ENCODE results near the gene TRAPPC2L. TPM values are rescaled to one million over a fixed set of nuclear protein-coding genes. Genes with fewer than 3 reads are reported as not detected.
A peak's percentile ranks its signal among the peaks of the same experiment; 100 is the strongest.

The TRAPPC2L gene
- 56.5 and 57.5 TPM in 2 replicates for total RNA-seq

DNA sequence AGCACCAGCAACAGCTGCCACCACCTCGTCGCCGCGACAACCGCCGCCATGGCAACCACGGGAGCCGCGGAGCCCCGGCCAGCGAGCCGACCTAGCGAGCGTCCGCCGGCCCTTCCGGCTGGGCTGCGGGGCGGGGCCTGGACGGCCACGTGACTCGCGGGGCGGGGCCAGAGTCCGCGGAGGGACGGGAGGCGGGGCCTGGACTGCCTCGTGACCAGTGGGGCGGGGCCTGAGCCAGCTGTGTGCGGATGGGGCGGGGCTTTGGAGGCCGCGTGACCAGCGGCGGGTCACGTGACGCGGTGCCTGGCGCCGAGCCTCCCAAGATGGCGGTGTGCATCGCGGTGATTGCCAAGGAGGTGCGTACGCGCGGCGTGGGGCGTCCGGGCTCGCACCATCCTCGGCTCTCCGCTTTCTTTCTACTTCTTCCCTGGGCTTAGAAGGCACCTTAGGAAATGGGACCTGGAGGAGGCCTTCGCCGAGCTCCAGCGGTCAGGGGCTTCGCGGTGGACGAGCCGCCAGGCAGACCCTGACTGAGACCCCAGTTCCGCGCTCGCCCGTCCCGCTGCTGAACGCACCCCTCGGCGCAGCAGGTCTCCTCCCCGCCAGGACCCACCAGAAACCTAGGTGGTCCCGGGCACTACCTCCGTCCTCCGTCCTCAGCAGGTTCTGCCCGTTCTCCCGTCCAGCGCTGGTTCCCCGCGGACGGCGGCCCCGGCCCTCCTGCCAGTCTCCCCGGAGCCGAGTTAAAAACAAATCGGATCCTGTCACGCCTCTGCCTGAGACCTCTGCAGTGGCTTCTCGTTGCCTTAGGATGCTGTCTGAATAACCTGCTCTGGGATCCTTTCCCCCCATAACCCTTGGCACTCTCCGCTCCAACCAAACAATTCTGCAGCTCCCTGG, at the start of gene TRAPPC2L, which contains the start of gene GALNS:
TRAPPC2L (plus strand) TSS at position 300 of the 900 bp plus-strand sequence; CDS start at position 324, 24 bp downstream.
GALNS (minus strand) TSS at position 120 of the 900 bp plus-strand sequence; CDS start at position 50, 70 bp downstream.
- intact Hi-C loops (cut with micrococcal nuclease) = loop anchor here (1.0 to 2.0 kb wide), 2 partner anchors 44 to 120 kb away; no protein-coding TSS in a partner anchor
- Mint-ChIP-seq H3K36me3 (ENCODE audit: low read depth) (peaks cover 15% of the 10 kb centered on the region), H3K27ac (peak within 1 kb of the TSS; percentile 88), H3K4me1 (ENCODE audit: low read depth) (peaks cover 14% of the 10 kb centered on the region), H3K4me3 (ENCODE audit: low read depth) (peak within 1 kb of the TSS; percentile 97), H3K9me3 (no peaks in the 10 kb centered on the region), H3K27me3 (ENCODE audit: low read depth) (no peaks in the 10 kb centered on the region)
- DNase-seq (ENCODE audit: low spot score) = peak; percentile 97

- Mint-ChIP-seq H3K36me3 (ENCODE audit: low read depth) (peaks cover 56% of the 10 kb centered on the region), H3K4me3 (ENCODE audit: low read depth) (no peak overlapping the region), H3K9me3 (no peaks in the 10 kb centered on the region), H3K27me3 (ENCODE audit: low read depth) (no peaks in the 10 kb centered on the region), H3K4me1 (ENCODE audit: low read depth) (peaks cover 9% of the 10 kb centered on the region), H3K27ac (no peak overlapping the region)
- DNase-seq (ENCODE audit: low spot score) = no peak
- intact Hi-C loops (cut with micrococcal nuclease) = no loop called here
Measured at GRCh38 chr16:88807142-88807625, 49.7 kb upstream of the TRAPPC2L start.

- intact Hi-C loops (cut with micrococcal nuclease) = no loop called here
- Mint-ChIP-seq H3K27ac (peak overlapping the region; percentile 38), H3K4me3 (ENCODE audit: low read depth) (no peak overlapping the region), H3K4me1 (ENCODE audit: low read depth) (peaks cover 9% of the 10 kb centered on the region), H3K9me3 (no peaks in the 10 kb centered on the region), H3K36me3 (ENCODE audit: low read depth) (peaks cover 56% of the 10 kb centered on the region), H3K27me3 (ENCODE audit: low read depth) (no peaks in the 10 kb centered on the region)
- DNase-seq (ENCODE audit: low spot score) = no peak
Measured at GRCh38 chr16:88807626-88808453, 49.1 kb upstream of the TRAPPC2L start.

- H3K4me1 Mint-ChIP-seq (ENCODE audit: low read depth) = peaks cover 9% of the 10 kb centered on the region
- H3K4me3 Mint-ChIP-seq (ENCODE audit: low read depth) = peak overlapping the region; percentile 90
- peak overlapping the region; percentile 42 for H3K27ac Mint-ChIP-seq
- no peaks in the 10 kb centered on the region for H3K27me3 Mint-ChIP-seq (ENCODE audit: low read depth)
- H3K9me3 Mint-ChIP-seq = no peaks in the 10 kb centered on the region
- intact Hi-C loops (cut with micrococcal nuclease) = no loop called here
- peaks cover 55% of the 10 kb centered on the region for H3K36me3 Mint-ChIP-seq (ENCODE audit: low read depth)
- DNase-seq (ENCODE audit: low spot score) = no peak
Measured at GRCh38 chr16:88809068-88809675, 47.8 kb upstream of the TRAPPC2L start.

GRCh38 chr16:88809676-88810165, 47.2 kb upstream of the TRAPPC2L start:
- no peak for DNase-seq (ENCODE audit: low spot score)
- Mint-ChIP-seq H3K27ac (peak overlapping the region; percentile 97), H3K9me3 (no peaks in the 10 kb centered on the region), H3K4me1 (ENCODE audit: low read depth) (peaks cover 9% of the 10 kb centered on the region), H3K36me3 (ENCODE audit: low read depth) (peaks cover 49% of the 10 kb centered on the region), H3K27me3 (ENCODE audit: low read depth) (no peaks in the 10 kb centered on the region), H3K4me3 (ENCODE audit: low read depth) (peak overlapping the region; percentile 90)
- intact Hi-C loops (cut with micrococcal nuclease) = loop anchor here (5.0 kb wide), 1 partner anchor 408 kb away; the partner anchor contains the start of gene ZNF778

- peak overlapping the region; percentile 90 for H3K4me3 Mint-ChIP-seq (ENCODE audit: low read depth)
- intact Hi-C loops (cut with micrococcal nuclease) = loop anchor here (5.0 kb wide), 1 partner anchor 407 kb away; the partner anchor contains the start of gene ZNF778
- H3K27ac Mint-ChIP-seq = peak overlapping the region; percentile 97
- H3K9me3 Mint-ChIP-seq = no peaks in the 10 kb centered on the region
- peaks cover 49% of the 10 kb centered on the region for H3K36me3 Mint-ChIP-seq (ENCODE audit: low read depth)
- no peaks in the 10 kb centered on the region for H3K27me3 Mint-ChIP-seq (ENCODE audit: low read depth)
- H3K4me1 Mint-ChIP-seq (ENCODE audit: low read depth) = peaks cover 9% of the 10 kb centered on the region
- peak; percentile 16 for DNase-seq (ENCODE audit: low spot score)
Measured at GRCh38 chr16:88810166-88810911, 46.6 kb upstream of the TRAPPC2L start.

- Mint-ChIP-seq H3K9me3 (no peaks in the 10 kb centered on the region), H3K27me3 (ENCODE audit: low read depth) (no peaks in the 10 kb centered on the region), H3K36me3 (ENCODE audit: low read depth) (peaks cover 44% of the 10 kb centered on the region), H3K4me3 (ENCODE audit: low read depth) (peak overlapping the region; percentile 90), H3K27ac (peak overlapping the region; percentile 97), H3K4me1 (ENCODE audit: low read depth) (peaks cover 9% of the 10 kb centered on the region)
- DNase-seq (ENCODE audit: low spot score) = peak; percentile 66
- intact Hi-C loops (cut with micrococcal nuclease) = loop anchor here (1.0 to 5.0 kb wide), 2 partner anchors 8 to 406 kb away; partner anchors contain the start of genes CDT1 and ZNF778
Measured at GRCh38 chr16:88810912-88811768, 45.8 kb upstream of the TRAPPC2L start.

DNA sequence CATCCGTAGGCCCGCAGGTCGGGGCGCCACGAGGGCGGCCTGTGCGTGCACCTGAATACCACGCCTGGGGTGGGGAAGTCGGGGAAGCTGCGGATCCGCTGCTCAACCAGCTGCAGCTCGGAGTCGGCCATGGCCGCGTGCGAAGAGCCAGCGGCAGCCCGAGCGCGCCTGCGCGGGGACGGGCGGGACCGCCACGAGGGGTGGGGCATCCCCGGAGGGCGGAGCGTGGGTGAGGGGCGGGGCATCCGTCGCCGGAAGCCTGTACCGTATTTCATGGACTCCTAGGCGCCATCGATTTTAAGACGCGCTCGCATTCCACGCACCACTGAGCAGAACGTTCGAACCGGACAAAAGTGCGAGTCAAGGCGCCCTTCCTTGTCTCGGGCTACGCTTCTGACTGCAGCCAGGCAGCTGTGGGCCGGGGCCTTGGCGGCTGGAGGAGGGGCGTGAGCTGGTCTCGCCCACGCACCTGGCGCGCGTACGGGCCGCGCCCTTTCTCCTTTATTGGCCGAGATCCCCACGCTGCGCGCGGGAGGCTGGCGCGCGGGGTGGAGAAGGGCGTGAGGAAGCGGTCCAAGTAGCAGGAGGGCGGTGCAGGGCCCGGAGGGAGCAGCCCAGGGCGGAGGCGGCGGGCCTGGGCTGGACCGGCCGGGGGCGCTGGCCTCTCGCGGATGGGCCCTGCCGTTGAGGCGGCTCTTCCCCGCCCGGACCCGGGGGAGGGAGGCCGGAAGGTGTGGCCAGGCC, 45.0 kb upstream of the TRAPPC2L start, which contains the start of gene APRT:
APRT (minus strand) TSS at position 160 of the 744 bp plus-strand sequence; CDS start at position 131, 29 bp downstream.
- peak within 1 kb of the TSS; percentile 90 for H3K4me3 Mint-ChIP-seq (ENCODE audit: low read depth)
- intact Hi-C loops (cut with micrococcal nuclease) = loop anchor here (1.0 to 5.0 kb wide), 3 partner anchors 9 to 405 kb away; partner anchors contain the start of genes CDT1, GALNS, TRAPPC2L and ZNF778
- peak; percentile 97 for DNase-seq (ENCODE audit: low spot score)
- H3K9me3 Mint-ChIP-seq = no peaks in the 10 kb centered on the region
- H3K36me3 Mint-ChIP-seq (ENCODE audit: low read depth) = peaks cover 38% of the 10 kb centered on the region
- H3K27me3 Mint-ChIP-seq (ENCODE audit: low read depth) = no peaks in the 10 kb centered on the region
- peak within 1 kb of the TSS; percentile 97 for H3K27ac Mint-ChIP-seq
- peaks cover 9% of the 10 kb centered on the region for H3K4me1 Mint-ChIP-seq (ENCODE audit: low read depth)

GRCh38 chr16:88812513-88813268, 44.2 kb upstream of the TRAPPC2L start:
- H3K27ac Mint-ChIP-seq = peak overlapping the region; percentile 93
- intact Hi-C loops (cut with micrococcal nuclease) = loop anchor here (2.0 to 5.0 kb wide), 2 partner anchors 44 to 405 kb away; partner anchors contain the start of genes GALNS, TRAPPC2L and ZNF778
- no peaks in the 10 kb centered on the region for H3K27me3 Mint-ChIP-seq (ENCODE audit: low read depth)
- no peaks in the 10 kb centered on the region for H3K9me3 Mint-ChIP-seq
- peak; percentile 16 for DNase-seq (ENCODE audit: low spot score)
- peaks cover 31% of the 10 kb centered on the region for H3K36me3 Mint-ChIP-seq (ENCODE audit: low read depth)
- H3K4me3 Mint-ChIP-seq (ENCODE audit: low read depth) = peak overlapping the region; percentile 85
- H3K4me1 Mint-ChIP-seq (ENCODE audit: low read depth) = peaks cover 9% of the 10 kb centered on the region
